ENCODE results near the gene AACS.

- TF ChIP-seq POLR2A (IDR thresholded peaks at IDR 0.05), result no peak
- TF ChIP-seq, protein P1, sequence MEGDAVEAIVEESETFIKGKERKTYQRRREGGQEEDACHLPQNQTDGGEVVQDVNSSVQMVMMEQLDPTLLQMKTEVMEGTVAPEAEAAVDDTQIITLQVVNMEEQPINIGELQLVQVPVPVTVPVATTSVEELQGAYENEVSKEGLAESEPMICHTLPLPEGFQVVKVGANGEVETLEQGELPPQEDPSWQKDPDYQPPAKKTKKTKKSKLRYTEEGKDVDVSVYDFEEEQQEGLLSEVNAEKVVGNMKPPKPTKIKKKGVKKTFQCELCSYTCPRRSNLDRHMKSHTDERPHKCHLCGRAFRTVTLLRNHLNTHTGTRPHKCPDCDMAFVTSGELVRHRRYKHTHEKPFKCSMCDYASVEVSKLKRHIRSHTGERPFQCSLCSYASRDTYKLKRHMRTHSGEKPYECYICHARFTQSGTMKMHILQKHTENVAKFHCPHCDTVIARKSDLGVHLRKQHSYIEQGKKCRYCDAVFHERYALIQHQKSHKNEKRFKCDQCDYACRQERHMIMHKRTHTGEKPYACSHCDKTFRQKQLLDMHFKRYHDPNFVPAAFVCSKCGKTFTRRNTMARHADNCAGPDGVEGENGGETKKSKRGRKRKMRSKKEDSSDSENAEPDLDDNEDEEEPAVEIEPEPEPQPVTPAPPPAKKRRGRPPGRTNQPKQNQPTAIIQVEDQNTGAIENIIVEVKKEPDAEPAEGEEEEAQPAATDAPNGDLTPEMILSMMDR (IDR thresholded peaks at IDR 0.05), result no peak
These were observed 11.4 kb upstream of the AACS start for GRCh38 chr12:125053821-125054220.
